Vagina (tissue), 2 donors: ENCODE data around the gene CLRN3.

Source experiments
- POLR2A ChIP-seq, 2 donors: fragments of 450-650 bp; IDR thresholded peaks; one replicate each; pipeline ENCODE4 v1.6.1; 2017; ENCODE audit warnings: antibody characterized with exemption in 2 of 2, mild to moderate bottlenecking in 2 of 2, moderate library complexity in 2 of 2
- POLR2AphosphoS5 ChIP-seq, 2 donors: sonication (generic); formaldehyde crosslinking; IDR thresholded peaks; one replicate each; pipeline ENCODE4 v1.9.0; 2017; ENCODE audit warnings: antibody characterized with exemption in 2 of 2, mild to moderate bottlenecking in 2 of 2, low read depth in 1 of 2; ENCODE audit not compliant: insufficient read depth in 1 of 2
- TF ChIP-seq, protein P1 (sequence below), 3 experiments: fragments of 450-650 bp in 2 of 3; fragments of 200-600 bp in 1 of 3; sonication (generic) in 1 of 3; IDR thresholded peaks; one replicate each; pipeline ENCODE4 v1.5.1; 2017 to 2019; ENCODE audit warnings: antibody characterized with exemption in 3 of 3, mild to moderate bottlenecking in 2 of 3, moderate library complexity in 2 of 3

- TF ChIP-seq, protein P1, sequence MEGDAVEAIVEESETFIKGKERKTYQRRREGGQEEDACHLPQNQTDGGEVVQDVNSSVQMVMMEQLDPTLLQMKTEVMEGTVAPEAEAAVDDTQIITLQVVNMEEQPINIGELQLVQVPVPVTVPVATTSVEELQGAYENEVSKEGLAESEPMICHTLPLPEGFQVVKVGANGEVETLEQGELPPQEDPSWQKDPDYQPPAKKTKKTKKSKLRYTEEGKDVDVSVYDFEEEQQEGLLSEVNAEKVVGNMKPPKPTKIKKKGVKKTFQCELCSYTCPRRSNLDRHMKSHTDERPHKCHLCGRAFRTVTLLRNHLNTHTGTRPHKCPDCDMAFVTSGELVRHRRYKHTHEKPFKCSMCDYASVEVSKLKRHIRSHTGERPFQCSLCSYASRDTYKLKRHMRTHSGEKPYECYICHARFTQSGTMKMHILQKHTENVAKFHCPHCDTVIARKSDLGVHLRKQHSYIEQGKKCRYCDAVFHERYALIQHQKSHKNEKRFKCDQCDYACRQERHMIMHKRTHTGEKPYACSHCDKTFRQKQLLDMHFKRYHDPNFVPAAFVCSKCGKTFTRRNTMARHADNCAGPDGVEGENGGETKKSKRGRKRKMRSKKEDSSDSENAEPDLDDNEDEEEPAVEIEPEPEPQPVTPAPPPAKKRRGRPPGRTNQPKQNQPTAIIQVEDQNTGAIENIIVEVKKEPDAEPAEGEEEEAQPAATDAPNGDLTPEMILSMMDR (IDR thresholded peaks at IDR 0.05), result no peak
- TF ChIP-seq POLR2A (IDR thresholded peaks at IDR 0.05), result no peak
- TF ChIP-seq POLR2AphosphoS5 (IDR thresholded peaks at IDR 0.05; ENCODE audit: insufficient read depth in 1 of 2, low read depth in 1 of 2), result no peak
These were observed 35.5 kb upstream of the CLRN3 start for GRCh38 chr10:127928021-127928806.
